ENCODE results near the gene RAD51B.
A peak's percentile ranks its signal among the peaks of the same experiment; 100 is the strongest.

Gene RAD51B

DNA sequence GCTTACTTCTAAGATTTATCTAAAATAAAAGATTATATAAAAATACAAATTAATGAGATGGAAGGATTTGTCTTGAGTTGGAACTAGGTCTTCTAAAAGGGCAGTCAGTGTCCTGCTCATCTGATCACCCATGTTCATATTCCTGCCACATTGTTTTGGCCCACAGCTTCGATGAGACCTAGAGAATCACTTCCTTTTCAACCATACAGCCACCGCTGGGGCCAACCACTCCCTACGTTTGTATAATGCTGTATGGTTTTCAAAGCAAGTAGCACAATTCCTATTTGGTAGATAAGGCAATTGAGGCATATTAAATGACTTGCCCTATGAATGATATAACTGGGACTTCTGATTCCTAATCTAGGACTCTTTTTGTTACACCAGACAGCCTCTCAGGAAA, 723.9 kb downstream of the RAD51B start:
- Histone ChIP-seq H3K27me3 (no peaks in the 10 kb centered on the region), H3K4me3 (no peak overlapping the region), H3K9me3 (replicated peaks in 1 of 11) (peaks cover 0 to 23% (median 6%) of the 10 kb centered on the region in 11 experiments; a peak in 11 of 22 replicates), H4K20me1 (no peaks in the 10 kb centered on the region), H3K4me1 (peaks cover 20 to 62% (median 25%) of the 10 kb centered on the region in 10 experiments), H3K4me2 (peak overlapping the region in 3 of 11 experiments; percentile 51 to 85 (median 81); a peak in 4 of 22 replicates), H3K36me3 (no peaks in the 10 kb centered on the region), H3K9ac (no peak overlapping the region), H3K27ac (no peak overlapping the region)
- TF ChIP-seq Cebpa-rat (IDR thresholded peaks at IDR 0.05): no peak

GRCh38 chr14:68544081-68544892, 724.7 kb downstream of the RAD51B start:
- Histone ChIP-seq H3K4me1 (peaks cover 27 to 65% (median 33%) of the 10 kb centered on the region in 10 experiments), H3K4me2 (peak overlapping the region in 5 of 11 experiments; percentile 25 to 85 (median 51); a peak in 7 of 22 replicates), H3K4me3 (no peak overlapping the region), H4K20me1 (no peaks in the 10 kb centered on the region), H3K36me3 (no peaks in the 10 kb centered on the region), H3K27me3 (no peaks in the 10 kb centered on the region), H3K9ac (no peak overlapping the region), H3K9me3 (replicated peaks in 1 of 11) (peaks cover 0 to 23% (median 6%) of the 10 kb centered on the region in 11 experiments; a peak in 11 of 22 replicates), H3K27ac (peak overlapping the region in 1 of 11 experiments; percentile 4; a peak in 1 of 22 replicates)
- no peak for TF ChIP-seq Cebpa-rat (IDR thresholded peaks at IDR 0.05)

DNA sequence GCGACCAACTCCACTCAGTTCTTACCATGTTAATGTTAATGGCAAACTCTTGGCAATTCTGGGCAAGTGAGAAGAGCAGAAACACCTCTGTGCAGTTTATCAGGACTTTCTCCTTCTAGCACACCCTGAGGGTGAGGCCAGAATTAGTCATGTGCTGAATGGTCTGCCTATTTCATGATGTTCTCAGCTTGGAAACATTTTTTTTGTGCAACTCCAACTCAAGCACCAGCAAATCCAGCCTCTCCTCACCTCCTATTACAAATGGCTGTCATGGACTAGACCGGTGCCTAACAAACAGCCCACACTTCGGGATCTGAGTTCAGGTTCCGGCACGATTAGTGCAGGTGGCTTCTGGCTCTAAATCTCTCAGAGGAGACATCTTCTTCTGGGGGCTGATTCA, 727.3 kb downstream of the RAD51B start:
- H3K4me1 ChIP-seq: peaks cover 42 to 91% (median 54%) of the 10 kb centered on the region in 10 experiments
- H3K27ac ChIP-seq: peak overlapping the region in 2 of 11 experiments; percentile 30 to 44; a peak in 3 of 22 replicates
- peak overlapping the region in 5 of 11 experiments; percentile 59 to 85 (median 79); a peak in 10 of 22 replicates for H3K4me2 ChIP-seq
- H3K27me3 ChIP-seq: no peaks in the 10 kb centered on the region
- H3K4me3 ChIP-seq: no peak overlapping the region
- H3K36me3 ChIP-seq: no peaks in the 10 kb centered on the region
- TF ChIP-seq Cebpa-rat (IDR thresholded peaks at IDR 0.05): no peak
- peaks cover 0 to 30% (median 13%) of the 10 kb centered on the region in 11 experiments; a peak in 16 of 22 replicates for H3K9me3 ChIP-seq (replicated peaks in 1 of 11)
- H4K20me1 ChIP-seq: no peaks in the 10 kb centered on the region
- no peak overlapping the region for H3K9ac ChIP-seq

DNA sequence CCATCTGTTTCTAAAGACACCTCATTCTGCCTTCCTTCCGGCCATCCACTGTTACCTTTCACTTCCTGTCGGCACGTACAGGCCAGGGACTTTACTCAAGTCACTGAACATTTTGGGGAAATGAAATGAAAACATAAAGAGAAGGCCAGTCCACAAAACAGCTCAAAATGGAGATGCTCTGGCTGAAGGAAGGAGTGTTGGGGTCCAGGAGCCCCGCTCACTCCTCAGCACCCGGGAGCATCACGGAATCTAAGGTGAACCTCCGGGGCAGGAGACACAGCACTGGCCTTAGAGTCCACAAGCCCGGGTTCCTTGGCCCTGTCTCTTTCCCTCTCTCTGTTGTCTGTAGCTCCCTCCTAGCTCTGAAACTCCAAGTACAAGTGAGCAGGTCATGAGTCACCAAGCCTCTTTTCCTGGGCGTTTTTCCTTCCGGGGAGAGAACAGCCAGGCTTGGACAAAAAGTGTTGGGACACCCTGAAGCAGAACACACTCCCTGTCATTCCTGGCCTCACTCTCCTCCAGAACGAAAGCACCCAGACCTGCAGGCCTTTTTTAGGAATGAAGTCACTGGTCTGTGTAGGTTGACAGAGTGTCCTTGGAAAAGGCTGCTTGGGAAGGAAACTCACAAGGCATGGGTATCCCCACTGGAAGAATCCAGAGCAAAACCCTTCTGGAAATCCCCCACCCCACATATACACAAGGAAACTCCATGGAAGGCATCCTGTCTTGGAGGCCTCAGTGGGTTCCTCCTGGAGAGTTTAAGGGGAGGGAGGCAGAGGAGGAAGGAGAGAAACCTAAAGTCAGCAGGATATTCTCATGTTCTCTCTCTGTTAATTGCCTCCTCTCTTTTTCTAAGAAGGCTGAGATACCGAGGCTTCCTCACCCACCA, 728.0 kb downstream of the RAD51B start:
- H3K4me2 ChIP-seq: peak overlapping the region; percentile 42 to 85 (median 73); a peak in 20 of 22 replicates
- H4K20me1 ChIP-seq: no peaks in the 10 kb centered on the region
- peak overlapping the region in 3 of 11 experiments; percentile 18 to 31 (median 23); a peak in 3 of 22 replicates for H3K9ac ChIP-seq
- peaks cover 49 to 98% (median 62%) of the 10 kb centered on the region in 10 experiments for H3K4me1 ChIP-seq
- no peak overlapping the region for H3K4me3 ChIP-seq
- no peak for TF ChIP-seq Cebpa-rat (IDR thresholded peaks at IDR 0.05)
- no peaks in the 10 kb centered on the region for H3K27me3 ChIP-seq
- H3K9me3 ChIP-seq (replicated peaks in 1 of 11): peaks cover 0 to 30% (median 13%) of the 10 kb centered on the region in 11 experiments; a peak in 16 of 22 replicates
- peak overlapping the region in 7 of 11 experiments; percentile 2 to 66 (median 43); a peak in 9 of 22 replicates for H3K27ac ChIP-seq
- no peaks in the 10 kb centered on the region for H3K36me3 ChIP-seq

- Histone ChIP-seq H3K4me3 (no peak overlapping the region), H3K27me3 (no peaks in the 10 kb centered on the region), H3K4me1 (peaks cover 58 to 100% (median 70%) of the 10 kb centered on the region in 10 experiments), H3K27ac (peak overlapping the region; percentile 30 to 66 (median 45); a peak in 20 of 22 replicates), H3K9me3 (replicated peaks in 1 of 11) (peaks cover 0 to 28% (median 13%) of the 10 kb centered on the region in 11 experiments; a peak in 16 of 22 replicates), H3K4me2 (peak overlapping the region; percentile 42 to 85 (median 73)), H3K9ac (peak overlapping the region in 8 of 11 experiments; percentile 2 to 49 (median 20); a peak in 10 of 22 replicates), H4K20me1 (no peaks in the 10 kb centered on the region), H3K36me3 (no peaks in the 10 kb centered on the region)
- TF ChIP-seq Cebpa-rat (IDR thresholded peaks at IDR 0.05): no peak
These were observed 728.9 kb downstream of the RAD51B start for GRCh38 chr14:68548194-68549076.

GRCh38 chr14:68550338-68550715, 730.7 kb downstream of the RAD51B start:
- Histone ChIP-seq H3K27me3 (no peaks in the 10 kb centered on the region), H3K4me3 (0 out of 20 replicates have a peak overlapping the region, but pooled peaks of 1 of the 10 experiments have one; percentile 2), H3K9me3 (replicated peaks in 1 of 11) (peaks cover 0 to 27% (median 9%) of the 10 kb centered on the region in 11 experiments; a peak in 13 of 22 replicates), H3K9ac (no peak overlapping the region), H3K4me1 (peaks cover 71 to 100% (median 84%) of the 10 kb centered on the region in 10 experiments), H3K4me2 (peak overlapping the region in 7 of 11 experiments; percentile 9 to 84 (median 41); a peak in 10 of 22 replicates), H3K36me3 (no peaks in the 10 kb centered on the region), H3K27ac (peak overlapping the region in 2 of 11 experiments; percentile 2 to 64; a peak in 3 of 22 replicates), H4K20me1 (no peaks in the 10 kb centered on the region)
- no peak for TF ChIP-seq Cebpa-rat (IDR thresholded peaks at IDR 0.05)

DNA sequence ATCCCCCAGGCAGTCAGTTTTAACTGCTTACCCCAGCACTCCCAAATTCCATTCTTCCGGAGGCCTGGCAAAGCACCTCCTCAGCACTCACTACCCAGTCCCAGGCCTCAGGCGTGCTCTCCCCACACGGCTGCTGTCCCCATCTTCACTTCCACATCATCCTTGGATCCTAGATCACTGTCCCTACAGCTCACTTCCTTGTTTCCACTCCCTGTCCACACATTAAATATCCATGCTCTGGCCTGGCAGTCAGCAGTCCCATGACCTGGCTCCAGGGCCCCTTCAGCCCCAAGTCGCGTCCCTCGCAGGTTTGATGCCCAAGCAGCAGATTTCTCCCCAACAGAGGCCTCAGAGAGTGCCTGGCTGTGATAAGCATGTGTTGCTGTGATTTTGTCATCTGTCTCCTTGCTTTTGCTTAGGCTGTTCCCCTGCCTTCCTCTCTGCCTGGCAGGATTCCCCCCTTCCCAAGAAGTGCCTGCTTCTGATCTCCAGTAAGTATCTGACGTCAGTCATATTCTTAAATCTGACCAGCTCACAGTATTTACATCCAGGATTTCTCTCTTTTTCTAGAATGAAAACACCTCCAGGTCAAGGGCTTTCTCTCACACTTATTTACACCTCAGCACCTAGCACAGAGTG, 731.6 kb downstream of the RAD51B start:
- Histone ChIP-seq H4K20me1 (no peaks in the 10 kb centered on the region), H3K4me3 (no peak overlapping the region), H3K27ac (peak overlapping the region in 5 of 11 experiments; percentile 46 to 78 (median 64); a peak in 10 of 22 replicates), H3K4me1 (peaks cover 75 to 100% (median 85%) of the 10 kb centered on the region in 10 experiments), H3K36me3 (no peaks in the 10 kb centered on the region), H3K27me3 (no peaks in the 10 kb centered on the region), H3K9me3 (replicated peaks in 1 of 11) (peaks cover 0 to 21% (median 9%) of the 10 kb centered on the region in 11 experiments; a peak in 13 of 22 replicates), H3K9ac (peak overlapping the region in 2 of 11 experiments; percentile 14 to 54; a peak in 3 of 22 replicates), H3K4me2 (peak overlapping the region in 10 of 11 experiments; percentile 5 to 84 (median 68); a peak in 11 of 22 replicates)
- TF ChIP-seq Cebpa-rat (IDR thresholded peaks at IDR 0.05): no peak
